Sigmoid colon (tissue), 4 donors: Measurements from ENCODE around the gene CAMTA1.

ENCODE experiments used
- CTCF ChIP-seq, 4 experiments: fragments of 450-650 bp in 3 of 4; fragments of 200-600 bp in 1 of 4; IDR thresholded peaks; one replicate each; pipeline ENCODE4 v1.5.1; 2016 to 2019; ENCODE audit warnings: antibody characterized with exemption in 4 of 4, mild to moderate bottlenecking in 3 of 4, moderate library complexity in 2 of 4
- EP300 ChIP-seq, 4 donors: sonication (generic); formaldehyde crosslinking; IDR thresholded peaks; one replicate each; pipeline ENCODE4 v1.6.1; 2017; ENCODE audit warnings: antibody characterized with exemption in 4 of 4
- POLR2A ChIP-seq, 2 donors: fragments of 450-650 bp; IDR thresholded peaks; one replicate each; pipeline ENCODE4 v1.6.1; 2016; ENCODE audit warnings: antibody characterized with exemption in 2 of 2, mild to moderate bottlenecking in 2 of 2, moderate library complexity in 2 of 2
- POLR2AphosphoS5 ChIP-seq, 4 donors: sonication (generic); formaldehyde crosslinking; IDR thresholded peaks; one replicate each; pipeline ENCODE4 v1.6.1; 2017; ENCODE audit warnings: antibody characterized with exemption in 4 of 4

DNA sequence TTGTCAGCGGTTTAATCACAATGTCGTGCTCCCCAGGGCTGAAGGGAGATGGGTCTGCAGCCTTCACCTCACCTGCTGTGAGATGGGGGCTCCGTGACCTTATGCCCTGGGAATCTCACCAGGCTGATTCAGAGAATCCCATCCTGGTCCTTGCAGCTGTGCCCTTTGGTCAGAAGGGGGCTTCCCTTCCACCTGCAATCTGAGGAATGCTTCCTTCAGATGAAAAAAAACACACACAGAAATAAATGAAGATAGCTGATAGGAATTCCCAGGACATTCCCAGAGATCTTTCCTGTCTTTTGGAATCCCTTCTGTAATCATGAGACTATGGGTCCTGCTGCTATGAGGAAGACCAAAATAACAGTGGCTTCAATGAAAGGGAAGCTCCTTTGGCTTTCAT lies 858.8 kb downstream of the CAMTA1 start:
- TF ChIP-seq CTCF (IDR thresholded peaks at IDR 0.05), result no peak
- no peak for TF ChIP-seq POLR2AphosphoS5 (IDR thresholded peaks at IDR 0.05)
- TF ChIP-seq POLR2A (IDR thresholded peaks at IDR 0.05), result no peak
- TF ChIP-seq EP300 (IDR thresholded peaks at IDR 0.05), result no peak
